WTC11 (cell line): ENCODE results near the gene POLR2M. TPM values are rescaled to one million over a fixed set of nuclear protein-coding genes. Genes with fewer than 3 reads are reported as not detected.

Experiments
- ATAC-seq: fragments of 200-7000 bp; cut with Tn5 transposase; 2 replicates; pipeline ENCODE4 v1.10.0; 2021; ENCODE audit warnings: mild to moderate bottlenecking, moderate library complexity
- CTCF ChIA-PET: fragments of 300-600 bp; sonication (Branson Sonifier 250); formaldehyde crosslinking; loops from one replicate; lab custom pipeline; 2021; ENCODE audit warnings: antibody characterized with exemption; lab: Charles Lee
- POLR2A ChIA-PET: fragments of 350-600 bp; sonication (Branson Sonifier 250); formaldehyde crosslinking; loops from one replicate; lab custom pipeline; 2021; ENCODE audit warnings: antibody characterized with exemption; lab: Charles Lee
- DNase-seq: peaks from one replicate; pipeline ENCODE4 v3.0.0; 2021; ENCODE audit warnings: low spot score
- H3K27ac Mint-ChIP-seq: 2 replicates; pipeline ENCODE4 v1.8.0; 2021; ENCODE audit warnings: mixed read lengths
- H3K27me3 Mint-ChIP-seq: 2 replicates; pipeline ENCODE4 v1.8.0; 2021; ENCODE audit warnings: low read depth, mild to moderate bottlenecking, moderate library complexity, mixed read lengths
- H3K36me3 Mint-ChIP-seq: 2 replicates; pipeline ENCODE4 v1.8.0; 2021; ENCODE audit warnings: mixed read lengths
- H3K4me1 Mint-ChIP-seq: 2 replicates; pipeline ENCODE4 v1.8.0; 2022; ENCODE audit warnings: mixed read lengths
- H3K4me3 Mint-ChIP-seq: 2 replicates; pipeline ENCODE4 v1.8.0; 2021; ENCODE audit warnings: mild to moderate bottlenecking, moderate library complexity, mixed read lengths
- H3K9me3 Mint-ChIP-seq: 2 replicates; pipeline ENCODE4 v1.8.0; 2021; ENCODE audit warnings: mixed read lengths
- AFF4 ChIP-seq: sonication (generic); formaldehyde crosslinking; IDR thresholded peaks from 2 replicates; pipeline ENCODE4 v1.8.1; 2023; ENCODE audit warnings: mild to moderate bottlenecking, missing genetic modification reagents, borderline replicate concordance
- FOXJ3 ChIP-seq: sonication (generic); formaldehyde crosslinking; IDR thresholded peaks from 2 replicates; pipeline ENCODE4 v1.9.0; 2021; ENCODE audit warnings: missing genetic modification reagents, mild to moderate bottlenecking, borderline replicate concordance
- FOXK1 ChIP-seq: sonication (generic); formaldehyde crosslinking; IDR thresholded peaks from 2 replicates; pipeline ENCODE4 v1.8.0; 2022; ENCODE audit warnings: mild to moderate bottlenecking, moderate library complexity, missing genetic modification reagents
- HMGA2 ChIP-seq: fragments of 250-450 bp; sonication (Bioruptor Pico); IDR thresholded peaks from 2 replicates; pipeline ENCODE4 v1.4.0; 2021; ENCODE audit warnings: mild to moderate bottlenecking, moderate library complexity
- JAZF1 ChIP-seq: fragments of 250-450 bp; sonication (Bioruptor Pico); IDR thresholded peaks from 2 replicates; pipeline ENCODE4 v1.9.0; 2021; ENCODE audit warnings: moderate library complexity, mild to moderate bottlenecking, inconsistent platforms
- MAX ChIP-seq: sonication (generic); formaldehyde crosslinking; IDR thresholded peaks from 2 replicates; pipeline ENCODE4 v1.8.0; 2022; ENCODE audit warnings: mild to moderate bottlenecking, missing genetic modification reagents
- MYBL2 ChIP-seq: sonication (generic); formaldehyde crosslinking; IDR thresholded peaks from 2 replicates; pipeline ENCODE4 v1.8.1; 2023; ENCODE audit warnings: mild to moderate bottlenecking, moderate library complexity, missing genetic modification reagents
- NFATC4 ChIP-seq: fragments of 250-450 bp; sonication (Bioruptor Pico); IDR thresholded peaks from 2 replicates; pipeline ENCODE4 v1.9.0; 2021; ENCODE audit warnings: mild to moderate bottlenecking
- NR3C1 ChIP-seq: sonication (generic); formaldehyde crosslinking; conservative IDR thresholded peaks from 2 replicates; pipeline ENCODE4 v1.8.1; 2023; ENCODE audit warnings: low read depth, mild to moderate bottlenecking, missing genetic modification reagents
- OVOL2 ChIP-seq: fragments of 250-450 bp; sonication (Bioruptor Pico); IDR thresholded peaks from 2 replicates; pipeline ENCODE4 v1.9.0; 2021; ENCODE audit warnings: mild to moderate bottlenecking, borderline replicate concordance
- PRDM15 ChIP-seq: sonication (generic); formaldehyde crosslinking; IDR thresholded peaks from 2 replicates; pipeline ENCODE4 v1.8.0; 2022; ENCODE audit warnings: missing genetic modification reagents
- SMAD3 ChIP-seq: sonication (generic); formaldehyde crosslinking; IDR thresholded peaks from 2 replicates; pipeline ENCODE4 v1.8.0; 2022; ENCODE audit warnings: missing genetic modification reagents, mild to moderate bottlenecking, borderline replicate concordance
- TP53 ChIP-seq: sonication (generic); formaldehyde crosslinking; IDR thresholded peaks from 2 replicates; pipeline ENCODE4 v1.8.1; 2023; ENCODE audit warnings: mild to moderate bottlenecking, missing genetic modification reagents
- USF1 ChIP-seq: sonication (generic); formaldehyde crosslinking; IDR thresholded peaks from 2 replicates; pipeline ENCODE4 v1.8.0; 2022; ENCODE audit warnings: mild to moderate bottlenecking, missing genetic modification reagents
- USF2 ChIP-seq: sonication (generic); formaldehyde crosslinking; IDR thresholded peaks from 2 replicates; pipeline ENCODE4 v1.8.1; 2023; ENCODE audit warnings: mild to moderate bottlenecking, missing genetic modification reagents, moderate library complexity
- ZNF138 ChIP-seq: sonication (generic); formaldehyde crosslinking; conservative IDR thresholded peaks from 2 replicates; pipeline ENCODE4 v1.8.1; 2022; ENCODE audit warnings: mild to moderate bottlenecking, moderate library complexity, missing genetic modification reagents
- ZNF232 ChIP-seq: sonication (generic); formaldehyde crosslinking; IDR thresholded peaks from 2 replicates; pipeline ENCODE4 v1.8.0; 2022; ENCODE audit warnings: mild to moderate bottlenecking, missing genetic modification reagents
- ZNF423 ChIP-seq: fragments of 250-450 bp; sonication (Bioruptor Pico); IDR thresholded peaks from 2 replicates; pipeline ENCODE4 v2.1.2; 2022; ENCODE audit warnings: mild to moderate bottlenecking, moderate library complexity
- ZNF671 ChIP-seq: fragments of 250-450 bp; sonication (Bioruptor Pico); IDR thresholded peaks from 2 replicates; pipeline ENCODE4 v1.8.0; 2021; ENCODE audit warnings: mild to moderate bottlenecking
- total RNA-seq: library from RNA; stranded (reverse); gene quantifications from 3 replicates; pipeline ENCODE4 v1.2.3, GENCODE V29; 2021
- TF ChIP-seq, protein P1 (sequence below): fragments of 250-450 bp; sonication (Bioruptor Pico); IDR thresholded peaks from 2 replicates; pipeline ENCODE4 v1.9.0; 2021; ENCODE audit warnings: moderate library complexity, mild to moderate bottlenecking, inconsistent platforms, borderline replicate concordance
- TF ChIP-seq, protein P2 (sequence below): sonication (generic); formaldehyde crosslinking; IDR thresholded peaks from 2 replicates; pipeline ENCODE4 v1.8.1; 2022; ENCODE audit warnings: mild to moderate bottlenecking, missing genetic modification reagents, moderate library complexity, borderline replicate concordance
- TF ChIP-seq, protein P3 (sequence below): sonication (generic); formaldehyde crosslinking; IDR thresholded peaks from 2 replicates; pipeline ENCODE4 v1.8.0; 2022; ENCODE audit warnings: mild to moderate bottlenecking, missing genetic modification reagents

Gene POLR2M
- total RNA-seq, 1 experiment from 2014 or later, result 84.4 TPM

DNA sequence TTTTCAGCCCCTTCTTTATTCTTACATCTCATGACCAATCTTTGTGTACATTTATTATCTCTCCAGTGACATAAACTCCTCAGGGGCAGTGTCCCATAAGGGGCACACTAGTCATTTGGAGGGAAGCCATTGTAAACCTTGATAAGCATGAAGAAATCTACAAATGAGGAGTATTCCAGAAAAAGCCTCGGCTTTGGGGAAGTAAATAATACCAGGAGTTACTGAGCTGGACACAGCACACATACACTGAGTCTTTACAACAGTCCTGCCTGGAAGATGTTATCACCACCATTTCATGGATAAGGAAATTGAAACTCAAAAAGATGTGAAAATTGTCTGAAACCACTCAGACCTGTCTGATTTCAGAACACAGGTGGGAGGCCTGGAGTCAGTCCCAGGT is 15.4 kb upstream of the POLR2M start:
- CTCF ChIA-PET, result interaction anchor here (0.8 kb wide), 1 partner anchor 50 kb away, joined by 3 read pairs; no protein-coding TSS in a partner anchor
- TF ChIP-seq ZNF138 (CRISPR knock-in tag) (no peak), ZNF423 (CRISPR knock-in tag) (no peak), JAZF1 (no peak), ZNF671 (CRISPR knock-in tag) (no peak), FOXJ3 (CRISPR knock-in tag) (no peak), FOXK1 (CRISPR knock-in tag) (no peak), NFATC4 (no peak), NR3C1 (no peak), SMAD3 (CRISPR knock-in tag) (no peak), MYBL2 (CRISPR knock-in tag) (no peak), MAX (CRISPR knock-in tag) (no peak), USF2 (CRISPR knock-in tag) (no peak)
- H3K4me1 Mint-ChIP-seq, result no peaks in the 10 kb centered on the region
- no peak overlapping the region for H3K27ac Mint-ChIP-seq
- no peaks in the 10 kb centered on the region for H3K36me3 Mint-ChIP-seq
- no peak for DNase-seq
- H3K9me3 Mint-ChIP-seq, result no peaks in the 10 kb centered on the region
- no peak for ATAC-seq
- peaks cover 3% of the 10 kb centered on the region; the same call in 1 of the 2 replicates for H3K27me3 Mint-ChIP-seq
- POLR2A ChIA-PET, result no interaction called here
- no peak overlapping the region for H3K4me3 Mint-ChIP-seq

GRCh38 chr15:57692709-57693108 is 13.8 kb upstream of the POLR2M start:
- ChIA-PET POLR2A (no interaction called here), CTCF (no interaction called here)
- Mint-ChIP-seq H3K9me3 (no peaks in the 10 kb centered on the region), H3K4me1 (no peaks in the 10 kb centered on the region), H3K27ac (no peak overlapping the region), H3K4me3 (no peak overlapping the region), H3K27me3 (peaks cover 3% of the 10 kb centered on the region; the same call in 1 of the 2 replicates), H3K36me3 (no peaks in the 10 kb centered on the region)
- DNase-seq (no peak), ATAC-seq (no peak)
- TF ChIP-seq HMGA2, result no peak
- no peak for TF ChIP-seq PRDM15 (CRISPR knock-in tag)
- TF ChIP-seq USF1 (CRISPR knock-in tag), result no peak
- TF ChIP-seq, protein P1, sequence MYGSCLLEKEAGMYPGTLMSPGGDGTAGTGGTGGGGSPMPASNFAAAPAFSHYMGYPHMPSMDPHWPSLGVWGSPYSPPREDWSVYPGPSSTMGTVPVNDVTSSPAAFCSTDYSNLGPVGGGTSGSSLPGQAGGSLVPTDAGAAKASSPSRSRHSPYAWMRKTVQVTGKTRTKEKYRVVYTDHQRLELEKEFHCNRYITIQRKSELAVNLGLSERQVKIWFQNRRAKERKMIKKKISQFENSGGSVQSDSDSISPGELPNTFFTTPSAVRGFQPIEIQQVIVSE (CRISPR knock-in tag), result no peak

DNA sequence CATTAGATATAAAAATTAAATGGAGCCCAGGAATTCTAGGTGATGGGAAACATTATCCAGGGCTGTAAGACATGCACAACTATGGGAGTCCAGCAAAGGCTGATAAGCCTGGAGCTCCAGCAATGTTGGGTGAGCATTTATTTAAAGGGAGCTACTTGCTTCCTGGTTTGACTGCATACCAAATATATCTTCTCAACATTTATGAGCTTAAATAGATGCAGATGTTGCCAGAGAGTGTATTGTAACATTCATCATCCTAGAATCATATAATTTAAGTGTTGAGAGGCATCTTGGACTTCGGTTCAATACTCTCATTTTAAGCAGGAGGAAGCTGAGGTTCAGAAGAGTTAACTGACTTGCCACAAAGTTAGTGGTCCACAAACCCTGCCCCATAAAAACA is 12.2 kb upstream of the POLR2M start:
- ChIA-PET CTCF (no interaction called here), POLR2A (no interaction called here)
- Mint-ChIP-seq H3K4me3 (no peak overlapping the region), H3K27ac (no peak overlapping the region), H3K4me1 (no peaks in the 10 kb centered on the region), H3K27me3 (peaks cover 6% of the 10 kb centered on the region), H3K9me3 (no peaks in the 10 kb centered on the region), H3K36me3 (no peaks in the 10 kb centered on the region)
- no peak for ATAC-seq
- DNase-seq, result no peak
- TF ChIP-seq FOXK1 (CRISPR knock-in tag), result no peak
- TF ChIP-seq OVOL2, result no peak
- TF ChIP-seq ZNF232 (CRISPR knock-in tag), result no peak
- TF ChIP-seq, protein P2, sequence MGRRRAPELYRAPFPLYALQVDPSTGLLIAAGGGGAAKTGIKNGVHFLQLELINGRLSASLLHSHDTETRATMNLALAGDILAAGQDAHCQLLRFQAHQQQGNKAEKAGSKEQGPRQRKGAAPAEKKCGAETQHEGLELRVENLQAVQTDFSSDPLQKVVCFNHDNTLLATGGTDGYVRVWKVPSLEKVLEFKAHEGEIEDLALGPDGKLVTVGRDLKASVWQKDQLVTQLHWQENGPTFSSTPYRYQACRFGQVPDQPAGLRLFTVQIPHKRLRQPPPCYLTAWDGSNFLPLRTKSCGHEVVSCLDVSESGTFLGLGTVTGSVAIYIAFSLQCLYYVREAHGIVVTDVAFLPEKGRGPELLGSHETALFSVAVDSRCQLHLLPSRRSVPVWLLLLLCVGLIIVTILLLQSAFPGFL, result no peak
- TF ChIP-seq AFF4 (CRISPR knock-in tag), result no peak
- TF ChIP-seq, protein P3, sequence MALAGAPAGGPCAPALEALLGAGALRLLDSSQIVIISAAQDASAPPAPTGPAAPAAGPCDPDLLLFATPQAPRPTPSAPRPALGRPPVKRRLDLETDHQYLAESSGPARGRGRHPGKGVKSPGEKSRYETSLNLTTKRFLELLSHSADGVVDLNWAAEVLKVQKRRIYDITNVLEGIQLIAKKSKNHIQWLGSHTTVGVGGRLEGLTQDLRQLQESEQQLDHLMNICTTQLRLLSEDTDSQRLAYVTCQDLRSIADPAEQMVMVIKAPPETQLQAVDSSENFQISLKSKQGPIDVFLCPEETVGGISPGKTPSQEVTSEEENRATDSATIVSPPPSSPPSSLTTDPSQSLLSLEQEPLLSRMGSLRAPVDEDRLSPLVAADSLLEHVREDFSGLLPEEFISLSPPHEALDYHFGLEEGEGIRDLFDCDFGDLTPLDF (CRISPR knock-in tag), result no peak
- TF ChIP-seq TP53, result no peak
